Measurements from ENCODE around the gene WIZ.

WIZ gene

GRCh38 chr19:15452111-15453047, 2.6 kb upstream of the WIZ start:
- ATAC-seq (ENCODE audit: insufficient read depth, low read depth) = no peak
- no peak overlapping the region for H3K9ac ChIP-seq (ENCODE audit: low read depth, low read length)
- peaks cover 51% of the 10 kb centered on the region for H3K36me3 ChIP-seq (ENCODE audit: insufficient read depth, low read length)
- H3K4me1 ChIP-seq (ENCODE audit: insufficient read depth, low read length) = peaks cover 14% of the 10 kb centered on the region
- H3K27me3 ChIP-seq (ENCODE audit: insufficient read depth, low read length, poor library complexity) = no peaks in the 10 kb centered on the region
- H3K4me3 ChIP-seq (ENCODE audit: low read depth in 1 of 2, low read length in 2 of 2) = no peak overlapping the region
- H3K9me3 ChIP-seq (ENCODE audit: insufficient read depth, low read length, severe bottlenecking) = no peaks in the 10 kb centered on the region
- H4K20me1 ChIP-seq (ENCODE audit: insufficient read depth, low read length) = peaks cover 4% of the 10 kb centered on the region; the same call in 1 of the 2 replicates
- no peak overlapping the region for H3K27ac ChIP-seq (ENCODE audit: low read length)
- no peak overlapping the region for H3K4me2 ChIP-seq (ENCODE audit: insufficient read depth, low read length)
- H2AFZ ChIP-seq (ENCODE audit: low read depth, low read length) = no peak overlapping the region
- no peaks in the 10 kb centered on the region for H3K79me2 ChIP-seq (ENCODE audit: insufficient read depth, low read length)
- DNase-seq = peak; percentile 39
- no peak for TF ChIP-seq CTCF (IDR thresholded peaks at IDR 0.05; ENCODE audit: borderline replicate concordance, extremely low read depth, low read length, poor library complexity, severe bottlenecking)
- no peak for TF ChIP-seq EZH2 (IDR thresholded peaks at IDR 0.05; ENCODE audit: borderline replicate concordance, low read depth, low read length, severe bottlenecking)

GRCh38 chr19:15450528-15450890, 753 bp upstream of the WIZ start:
- 0 out of 2 replicates have a peak overlapping the region, but pooled peaks have one; percentile 30 for H3K27ac ChIP-seq (ENCODE audit: low read length)
- peak overlapping the region in 1 of 2 experiments; percentile 54; a peak in 1 of 4 replicates for H3K4me3 ChIP-seq (ENCODE audit: low read depth in 1 of 2, low read length in 2 of 2)
- TF ChIP-seq EZH2 (IDR thresholded peaks at IDR 0.05; ENCODE audit: borderline replicate concordance, low read depth, low read length, severe bottlenecking) (no peak), CTCF (IDR thresholded peaks at IDR 0.05; ENCODE audit: borderline replicate concordance, extremely low read depth, low read length, poor library complexity, severe bottlenecking) (no peak)
- H3K36me3 ChIP-seq (ENCODE audit: insufficient read depth, low read length) = peaks cover 33% of the 10 kb centered on the region
- no peak overlapping the region for H3K9ac ChIP-seq (ENCODE audit: low read depth, low read length)
- H3K9me3 ChIP-seq (ENCODE audit: insufficient read depth, low read length, severe bottlenecking) = no peaks in the 10 kb centered on the region
- no peaks in the 10 kb centered on the region for H3K79me2 ChIP-seq (ENCODE audit: insufficient read depth, low read length)
- H3K27me3 ChIP-seq (ENCODE audit: insufficient read depth, low read length, poor library complexity) = no peaks in the 10 kb centered on the region
- peaks cover 14% of the 10 kb centered on the region for H3K4me1 ChIP-seq (ENCODE audit: insufficient read depth, low read length)
- peak overlapping the region; percentile 75; the same call in 1 of the 2 replicates for H3K4me2 ChIP-seq (ENCODE audit: insufficient read depth, low read length)
- peaks cover 4% of the 10 kb centered on the region; the same call in 1 of the 2 replicates for H4K20me1 ChIP-seq (ENCODE audit: insufficient read depth, low read length)
- no peak for DNase-seq
- 0 out of 2 replicates have a peak overlapping the region, but pooled peaks have one; percentile 79 for H2AFZ ChIP-seq (ENCODE audit: low read depth, low read length)
- no peak for ATAC-seq (ENCODE audit: insufficient read depth, low read depth)

- peak overlapping the region; percentile 75 for H3K4me2 ChIP-seq (ENCODE audit: insufficient read depth, low read length)
- H3K9me3 ChIP-seq (ENCODE audit: insufficient read depth, low read length, severe bottlenecking) = no peaks in the 10 kb centered on the region
- H3K36me3 ChIP-seq (ENCODE audit: insufficient read depth, low read length) = peaks cover 18% of the 10 kb centered on the region
- H3K4me1 ChIP-seq (ENCODE audit: insufficient read depth, low read length) = peaks cover 14% of the 10 kb centered on the region
- no peak overlapping the region for H3K27ac ChIP-seq (ENCODE audit: low read length)
- no peaks in the 10 kb centered on the region for H3K79me2 ChIP-seq (ENCODE audit: insufficient read depth, low read length)
- TF ChIP-seq CTCF (IDR thresholded peaks at IDR 0.05; ENCODE audit: borderline replicate concordance, extremely low read depth, low read length, poor library complexity, severe bottlenecking) = peak; percentile 2
- no peak for TF ChIP-seq EZH2 (IDR thresholded peaks at IDR 0.05; ENCODE audit: borderline replicate concordance, low read depth, low read length, severe bottlenecking)
- H2AFZ ChIP-seq (ENCODE audit: low read depth, low read length) = peak overlapping the region; percentile 48
- H4K20me1 ChIP-seq (ENCODE audit: insufficient read depth, low read length) = no peaks in the 10 kb centered on the region; the same call in 1 of the 2 replicates
- H3K4me3 ChIP-seq (ENCODE audit: low read depth in 1 of 2, low read length in 2 of 2) = peak overlapping the region in 1 of 2 experiments; percentile 56; a peak in 3 of 4 replicates
- H3K9ac ChIP-seq (ENCODE audit: low read depth, low read length) = peak overlapping the region; percentile 50
- ATAC-seq (ENCODE audit: insufficient read depth, low read depth) = 0 out of 3 replicates have a peak, but pooled peaks have one; percentile 3
- DNase-seq = peak; percentile 17
- H3K27me3 ChIP-seq (ENCODE audit: insufficient read depth, low read length, poor library complexity) = no peaks in the 10 kb centered on the region
Measured at GRCh38 chr19:15448778-15449619, 757 bp downstream of the WIZ start.
